CD8-positive, alpha-beta memory T cell (primary cell): ENCODE data around the gene ARHGEF18. TPM values are rescaled to one million over a fixed set of nuclear protein-coding genes. Genes with fewer than 3 reads are reported as not detected.
"Not testable (repeated sequence)": the region's sequence is repeated elsewhere in the genome, so short reads cannot be mapped to it uniquely, and the experiment has no call there.

Experiments
- CTCF ChIA-PET: fragments of 350-600 bp; sonication (Branson Sonifier 250); formaldehyde crosslinking; loops from one replicate; lab custom pipeline; 2021; ENCODE audit warnings: antibody characterized with exemption; lab: Charles Lee
- POLR2A ChIA-PET: fragments of 350-600 bp; sonication (Branson Sonifier 250); formaldehyde crosslinking; loops from one replicate; lab custom pipeline; 2021; ENCODE audit warnings: antibody characterized with exemption; lab: Charles Lee
- DNase-seq, 5 donors: peaks; one replicate each; pipeline versions ENCODE4 v3.0.0 to v3.0.0-alpha.2; 2020 to 2022; ENCODE audit warnings: mixed read lengths in 1 of 5
- H3K27ac ChIP-seq: one replicate; pipeline ENCODE4 v1.7.0; 2013; ENCODE audit warnings: low read depth, mild to moderate bottlenecking, low read length, moderate library complexity
- H3K27me3 ChIP-seq: 2 replicates; pipeline ENCODE4 v1.7.0; 2013; ENCODE audit warnings: low read length, mild to moderate bottlenecking; ENCODE audit not compliant: insufficient read depth, poor library complexity, severe bottlenecking
- H3K36me3 ChIP-seq: 2 replicates; pipeline ENCODE4 v1.7.0; 2013; ENCODE audit warnings: mild to moderate bottlenecking, low read length, moderate library complexity; ENCODE audit not compliant: insufficient read depth
- H3K4me1 ChIP-seq: 2 replicates; pipeline ENCODE4 v1.7.0; 2013; ENCODE audit warnings: mild to moderate bottlenecking, low read length, moderate library complexity; ENCODE audit not compliant: insufficient read depth
- H3K4me3 ChIP-seq: 2 replicates; pipeline ENCODE4 v1.7.0; 2013; ENCODE audit warnings: mild to moderate bottlenecking, low read length
- H3K9me3 ChIP-seq: 2 replicates; pipeline ENCODE4 v1.7.0; 2013; ENCODE audit warnings: mild to moderate bottlenecking, low read length
- H3K27ac Mint-ChIP-seq, 8 donors: one replicate each; pipeline ENCODE4 v1.8.0; 2020 to 2021; ENCODE audit warnings: mixed read lengths in 8 of 8, mild to moderate bottlenecking in 6 of 8, inconsistent platforms in 3 of 8, moderate library complexity in 3 of 8
- H3K27me3 Mint-ChIP-seq, 2 donors: one replicate each; pipeline ENCODE4 v1.8.0; 2020 to 2021; ENCODE audit warnings: mixed read lengths in 2 of 2, mild to moderate bottlenecking in 1 of 2, moderate library complexity in 1 of 2
- H3K36me3 Mint-ChIP-seq, 3 donors: one replicate each; pipeline ENCODE4 v1.8.0; 2020 to 2021; ENCODE audit warnings: mixed read lengths in 3 of 3, inconsistent platforms in 1 of 3, mild to moderate bottlenecking in 1 of 3
- H3K4me1 Mint-ChIP-seq, 3 donors: one replicate each; pipeline ENCODE4 v1.8.0; 2020 to 2021; ENCODE audit warnings: mixed read lengths in 3 of 3, inconsistent platforms in 1 of 3, mild to moderate bottlenecking in 1 of 3
- H3K4me3 Mint-ChIP-seq, 7 donors: one replicate each; pipeline ENCODE4 v1.8.0; 2020 to 2021; ENCODE audit warnings: mixed read lengths in 7 of 7, mild to moderate bottlenecking in 6 of 7, moderate library complexity in 4 of 7, inconsistent platforms in 2 of 7
- H3K9me3 Mint-ChIP-seq, 5 donors: one replicate each; pipeline ENCODE4 v1.8.0; 2020 to 2022; ENCODE audit warnings: mixed read lengths in 5 of 5, mild to moderate bottlenecking in 3 of 5, moderate library complexity in 2 of 5, inconsistent platforms in 1 of 5
- polyA plus RNA-seq: library from polyadenylated mRNA; unstranded; fragments of 300-500 nt; fragmentation: Illumina TruSeq; gene quantifications from one replicate; pipeline ENCODE4 v1.2.3, GENCODE V29; 2021
- total RNA-seq, 2 experiments: library from RNA; stranded (reverse); gene quantifications; one replicate each; pipeline ENCODE4 v1.2.3, GENCODE V29; 2021

The ARHGEF18 gene
- total and polyA plus RNA-seq, 3 experiments from 2014 or later, result 9.6 to 53.3 (median 51.0) TPM

DNA sequence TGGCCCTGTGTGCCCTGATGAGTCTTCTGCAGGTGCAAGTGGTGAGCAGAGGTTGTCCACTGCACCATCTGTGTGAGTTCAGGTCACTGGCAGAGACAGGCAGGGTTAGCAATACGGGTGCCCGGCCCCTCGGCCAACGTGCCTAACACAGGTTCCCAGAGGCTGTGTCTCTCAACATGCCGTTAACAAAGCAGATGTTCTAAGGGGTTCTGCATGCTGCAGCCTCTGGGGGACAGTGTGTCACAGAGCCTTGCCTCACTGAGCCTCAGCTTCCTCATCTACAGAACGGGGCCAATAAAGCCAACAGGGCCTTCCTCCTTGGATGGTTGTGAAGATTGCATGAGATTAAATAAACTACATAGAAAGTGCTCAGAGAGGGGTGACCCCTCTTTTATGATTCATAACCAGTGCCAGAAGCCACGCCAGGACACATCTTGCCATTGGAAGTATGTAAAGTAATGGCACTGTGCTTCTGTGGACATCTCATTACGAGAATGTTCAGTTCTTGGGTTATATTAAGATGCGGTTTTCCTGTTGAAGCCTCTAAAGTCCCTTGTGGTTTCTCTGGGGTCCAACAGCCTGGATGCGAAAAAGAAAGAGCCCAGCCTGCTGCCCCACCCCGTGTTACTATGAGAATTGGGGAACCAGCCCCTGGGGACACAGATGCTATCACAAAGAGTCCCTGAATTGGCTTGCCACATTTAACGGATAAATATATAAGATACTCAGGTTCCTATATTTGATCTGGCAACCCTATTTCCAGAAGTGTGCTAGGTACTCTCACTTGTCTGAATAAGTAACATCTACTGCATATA is 11.2 kb upstream of the ARHGEF18 start:
- peak in 1 of 5 donors; percentile 33 for DNase-seq
- ChIA-PET CTCF (interaction anchor here (0.6 to 2.1 kb wide), 5 partner anchors 8 to 235 kb away, joined by 3 to 7 read pairs (median 5); no protein-coding TSS in a partner anchor), POLR2A (no interaction called here)
- Mint-ChIP-seq H3K27me3 (peaks cover 0 to 3% of the 10 kb centered on the region in 2 donors), H3K4me3 (peak overlapping the region in 6 of 7 donors; percentile 9 to 85 (median 44)), H3K9me3 (no peaks in the 10 kb centered on the region), H3K4me1 (peaks cover 27 to 40% (median 35%) of the 10 kb centered on the region in 3 donors), H3K36me3 (no peaks in the 10 kb centered on the region), H3K27ac (peak overlapping the region in 5 of 8 donors; percentile 30 to 81 (median 62))
- Histone ChIP-seq H3K27ac (no peak overlapping the region), H3K4me1 (peaks cover 38% of the 10 kb centered on the region), H3K27me3 (no peaks in the 10 kb centered on the region), H3K9me3 (no peaks in the 10 kb centered on the region), H3K4me3 (no peak overlapping the region), H3K36me3 (no peaks in the 10 kb centered on the region)

DNA sequence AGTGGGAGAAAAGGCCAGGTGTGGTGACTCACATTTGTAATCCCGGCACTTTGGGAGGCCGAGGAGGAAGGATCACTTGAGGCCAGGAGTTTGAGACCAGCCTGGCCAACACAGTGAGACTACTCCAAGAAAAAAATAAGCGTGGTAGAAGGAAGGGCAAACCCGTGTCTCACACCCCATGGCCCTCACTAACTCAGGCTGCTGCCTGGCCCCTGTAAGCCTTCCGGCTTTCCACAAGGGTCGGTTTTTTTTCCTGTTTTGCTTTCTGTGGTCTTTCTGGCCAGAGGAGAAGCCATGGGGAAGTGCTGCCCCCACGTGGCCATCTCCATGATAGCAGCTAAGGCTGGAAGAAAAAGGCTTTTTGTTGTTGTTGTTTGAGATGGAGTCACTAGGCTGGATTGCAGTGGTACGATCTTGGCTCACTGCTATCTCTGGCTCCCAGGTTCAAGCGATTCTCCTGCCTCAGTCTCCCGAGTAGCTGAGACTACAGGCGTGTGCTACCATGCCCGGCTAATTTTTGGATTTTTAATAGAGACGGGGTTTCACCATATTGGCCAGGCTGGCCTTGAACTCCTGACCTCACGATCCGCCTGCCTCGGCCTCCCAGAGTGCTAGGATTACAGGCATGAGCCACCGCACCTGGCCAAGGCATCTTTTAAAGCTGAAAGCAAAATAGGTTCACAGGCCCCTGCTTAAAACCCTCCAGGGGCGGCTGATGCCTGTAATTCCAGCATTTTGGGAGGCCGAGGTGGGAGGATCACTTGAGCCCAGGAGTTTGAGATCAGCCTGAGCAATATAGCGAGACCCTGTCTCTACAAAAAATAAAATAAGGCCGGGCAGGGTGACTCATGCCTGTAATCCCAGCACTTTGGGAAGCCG is 7.5 kb upstream of the ARHGEF18 start:
- H3K9me3 ChIP-seq, result no peaks in the 10 kb centered on the region
- Mint-ChIP-seq H3K27ac (peak overlapping the region; percentile 61 to 94 (median 77)), H3K4me3 (peak overlapping the region; percentile 17 to 64 (median 41)), H3K9me3 (no peaks in the 10 kb centered on the region), H3K36me3 (peaks cover 0 to 4% (median 0%) of the 10 kb centered on the region in 3 donors), H3K4me1 (peaks cover 45 to 68% (median 57%) of the 10 kb centered on the region in 3 donors), H3K27me3 (no peaks in the 10 kb centered on the region)
- no peaks in the 10 kb centered on the region for H3K36me3 ChIP-seq
- peak; percentile 63 to 85 (median 78) for DNase-seq
- H3K4me1 ChIP-seq, result peaks cover 63% of the 10 kb centered on the region
- CTCF ChIA-PET, result interaction anchor here (0.6 to 3.4 kb wide), 16 partner anchors 9 to 272 kb away, joined by 3 to 31 read pairs (median 4); partner anchors contain the start of gene ZNF557
- H3K27ac ChIP-seq, result no peak overlapping the region
- POLR2A ChIA-PET, result interaction anchor here (1.0 kb wide), 1 partner anchor 9 kb away, joined by 3 read pairs; no protein-coding TSS in a partner anchor
- no peak overlapping the region for H3K4me3 ChIP-seq
- no peaks in the 10 kb centered on the region for H3K27me3 ChIP-seq

DNA sequence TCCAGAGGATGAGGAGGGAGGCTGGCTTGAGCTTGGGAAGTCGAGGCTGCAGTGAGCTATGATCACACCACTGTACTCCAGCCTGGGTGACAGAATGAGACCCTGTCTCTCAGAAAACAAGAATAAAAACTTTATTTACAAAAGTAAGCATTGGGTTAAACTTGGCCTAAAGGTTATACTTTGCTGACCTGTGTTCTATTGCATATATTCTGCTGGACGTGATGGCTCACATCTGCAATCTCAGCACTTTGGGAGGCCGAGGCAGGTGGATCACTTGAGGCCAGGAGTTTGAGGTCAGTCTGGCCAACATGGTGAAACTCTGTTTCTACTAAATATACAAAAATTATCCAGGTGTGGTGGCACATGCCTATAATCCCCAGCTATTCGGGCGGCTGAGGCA is 6.6 kb upstream of the ARHGEF18 start:
- peak overlapping the region in 2 of 7 donors; percentile 0 to 69 for H3K4me3 Mint-ChIP-seq
- no peaks in the 10 kb centered on the region for H3K27me3 Mint-ChIP-seq
- Histone ChIP-seq H3K4me3 (no peak overlapping the region), H3K4me1 (peaks cover 65% of the 10 kb centered on the region), H3K27me3 (no peaks in the 10 kb centered on the region), H3K27ac (no peak overlapping the region), H3K9me3 (no peaks in the 10 kb centered on the region), H3K36me3 (no peaks in the 10 kb centered on the region)
- H3K9me3 Mint-ChIP-seq, result no peaks in the 10 kb centered on the region
- ChIA-PET POLR2A (no interaction called here), CTCF (interaction anchor here (1.0 to 3.4 kb wide), 9 partner anchors 8 to 243 kb away, joined by 3 to 31 read pairs (median 8); no protein-coding TSS in a partner anchor)
- no peak for DNase-seq
- peaks cover 47 to 70% (median 60%) of the 10 kb centered on the region in 3 donors for H3K4me1 Mint-ChIP-seq
- H3K36me3 Mint-ChIP-seq, result peaks cover 0 to 4% (median 0%) of the 10 kb centered on the region in 3 donors
- peak overlapping the region in 3 of 8 donors; percentile 32 to 61 (median 40) for H3K27ac Mint-ChIP-seq

DNA sequence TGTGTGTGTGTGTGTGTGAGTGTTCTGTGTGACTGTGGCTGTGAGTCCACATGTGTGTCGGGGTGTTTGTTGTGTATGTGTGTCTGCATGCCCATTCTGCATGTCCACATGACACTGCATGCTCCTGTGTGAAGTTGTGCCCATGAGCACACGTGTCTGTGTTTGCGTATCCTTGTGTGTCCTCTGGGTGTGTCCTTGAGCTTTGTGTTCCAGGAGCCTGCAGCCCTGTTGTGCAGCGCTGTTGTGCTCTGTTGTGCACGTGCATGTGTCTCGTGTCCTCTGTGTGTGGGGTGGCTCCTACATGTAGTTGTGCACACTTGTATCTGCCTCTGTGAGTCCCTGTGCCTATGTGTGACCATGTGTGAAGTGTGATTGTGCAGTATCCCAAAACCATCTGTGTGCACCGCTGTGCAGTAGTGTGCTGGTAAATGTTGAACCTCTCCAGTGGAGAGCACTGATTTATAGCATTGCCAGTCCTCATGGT is 2.2 kb upstream of the ARHGEF18 start:
- ChIA-PET POLR2A (no interaction called here), CTCF (interaction anchor here (1.8 kb wide), 1 partner anchor 10 kb away, joined by 5 read pairs; no protein-coding TSS in a partner anchor)
- H3K27me3 Mint-ChIP-seq, result no peaks in the 10 kb centered on the region
- peak overlapping the region; percentile 73 to 99 (median 92) for H3K27ac Mint-ChIP-seq
- peaks cover 0 to 29% (median 7%) of the 10 kb centered on the region in 3 donors for H3K36me3 Mint-ChIP-seq
- Histone ChIP-seq H3K4me1 (peaks cover 61% of the 10 kb centered on the region), H3K27me3 (no peaks in the 10 kb centered on the region), H3K36me3 (no peaks in the 10 kb centered on the region), H3K27ac (no peak overlapping the region), H3K4me3 (peak overlapping the region; percentile 94), H3K9me3 (no peaks in the 10 kb centered on the region)
- peak overlapping the region; percentile 91 to 96 (median 93) for H3K4me3 Mint-ChIP-seq
- no peak for DNase-seq
- H3K9me3 Mint-ChIP-seq, result peaks cover 0 to 4% (median 0%) of the 10 kb centered on the region in 5 donors
- peaks cover 48 to 81% (median 61%) of the 10 kb centered on the region in 3 donors for H3K4me1 Mint-ChIP-seq

DNA sequence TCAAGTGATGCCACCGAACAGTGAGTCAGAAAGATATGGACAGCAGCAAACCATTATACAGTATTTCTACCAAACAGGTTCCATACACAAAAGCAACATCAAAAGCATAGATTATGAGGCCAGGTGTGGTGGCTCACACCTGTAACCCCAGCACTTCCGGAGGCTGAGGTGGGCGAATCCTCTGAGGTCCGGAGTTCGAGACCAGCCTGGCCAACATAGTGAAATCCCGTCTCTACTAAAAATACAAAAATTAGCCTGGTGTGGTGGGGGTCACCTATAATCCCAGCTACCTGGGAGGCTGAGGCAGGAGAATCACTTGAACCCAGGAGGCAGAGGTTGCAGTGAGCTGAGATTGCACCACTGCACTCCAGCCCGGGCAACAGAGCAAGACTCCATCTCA is 1.7 kb upstream of the ARHGEF18 start:
- H3K4me3 Mint-ChIP-seq, result peak overlapping the region; percentile 91 to 96 (median 93)
- CTCF ChIA-PET, H3K27ac ChIP-seq, H3K9me3 ChIP-seq, H3K27me3 ChIP-seq, H3K36me3 ChIP-seq, H3K9me3 Mint-ChIP-seq, H3K27me3 Mint-ChIP-seq, POLR2A ChIA-PET, DNase-seq: not testable (repeated sequence)
- H3K36me3 Mint-ChIP-seq, result peaks cover 2 to 31% (median 10%) of the 10 kb centered on the region in 3 donors
- H3K4me1 Mint-ChIP-seq, result peaks cover 50 to 84% (median 65%) of the 10 kb centered on the region in 3 donors
- H3K27ac Mint-ChIP-seq, result peak overlapping the region; percentile 60 to 97 (median 88)
- Histone ChIP-seq H3K4me1 (peaks cover 61% of the 10 kb centered on the region), H3K4me3 (peak overlapping the region; percentile 94)

DNA sequence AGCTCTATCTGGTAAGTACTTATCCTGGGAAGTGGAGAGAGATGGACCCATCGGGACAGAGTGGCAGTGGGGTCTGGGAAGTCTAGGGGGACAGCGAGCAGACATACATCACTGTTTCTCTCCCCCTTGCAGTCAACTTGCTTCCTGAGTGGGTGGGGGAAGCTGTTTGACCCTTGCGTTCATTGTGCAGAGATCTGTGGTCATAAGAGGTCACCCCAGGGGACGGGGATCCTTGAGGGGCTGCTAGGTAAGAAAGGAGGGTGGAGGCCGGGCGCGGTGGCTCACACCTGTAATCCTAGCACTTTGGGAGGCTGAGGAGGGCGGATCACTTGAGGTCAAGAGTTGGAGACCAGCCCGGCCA is 474 bp downstream of the ARHGEF18 start:
- H3K27me3 ChIP-seq, result no peaks in the 10 kb centered on the region
- peaks cover 4% of the 10 kb centered on the region for H3K36me3 ChIP-seq
- Mint-ChIP-seq H3K4me3 (peak overlapping the region; percentile 95 to 100 (median 99)), H3K4me1 (peaks cover 58 to 85% (median 73%) of the 10 kb centered on the region in 3 donors), H3K36me3 (peaks cover 6 to 43% (median 20%) of the 10 kb centered on the region in 3 donors), H3K9me3 (peaks cover 0 to 10% (median 5%) of the 10 kb centered on the region in 5 donors), H3K27me3 (no peaks in the 10 kb centered on the region), H3K27ac (peak overlapping the region; percentile 94 to 100 (median 96))
- H3K4me3 ChIP-seq, result peak overlapping the region; percentile 94
- ChIA-PET CTCF (interaction anchor here (0.5 to 2.6 kb wide), 12 partner anchors 8 to 520 kb away, joined by 3 to 15 read pairs (median 4); partner anchors contain the start of gene ZNF557), POLR2A (interaction anchor here (0.9 to 2.0 kb wide), 4 partner anchors 31 to 280 kb away, joined by 3 to 7 read pairs (median 5); partner anchors contain the start of gene ZNF557)
- no peak for DNase-seq
- peaks cover 68% of the 10 kb centered on the region for H3K4me1 ChIP-seq
- H3K27ac ChIP-seq, result peak overlapping the region; percentile 61
- H3K9me3 ChIP-seq, result no peaks in the 10 kb centered on the region
